ENCODE results near the gene TMEM143. TPM values are rescaled to one million over a fixed set of nuclear protein-coding genes. Genes with fewer than 3 reads are reported as not detected.

The TMEM143 gene
- total RNA-seq, 2 experiments from 2014 or later: 17.1 to 17.9 TPM

GRCh38 chr19:48367855-48368254 is 4.1 kb upstream of the TMEM143 start:
- peaks cover 10% of the 10 kb centered on the region for H3K4me1 Mint-ChIP-seq (ENCODE audit: low read depth)
- intact Hi-C loops (cut with micrococcal nuclease): no loop called here
- H3K36me3 Mint-ChIP-seq: peaks cover 4% of the 10 kb centered on the region
- no peak overlapping the region for H3K4me3 Mint-ChIP-seq
- no peaks in the 10 kb centered on the region for H3K9me3 Mint-ChIP-seq
- ChIA-PET POLR2A (interaction anchor here (0.5 kb wide), 1 partner anchor 101 kb away, joined by 3 read pairs; no protein-coding TSS in a partner anchor), CTCF (interaction anchor here (0.7 kb wide), 1 partner anchor 23 kb away, joined by 3 read pairs; the partner anchor contains the start of gene KDELR1)
- H3K27me3 Mint-ChIP-seq: no peaks in the 10 kb centered on the region
- DNase-seq: no peak
- peak overlapping the region; percentile 0 for H3K27ac Mint-ChIP-seq

GRCh38 chr19:48365602-48366001 is 1.9 kb upstream of the TMEM143 start:
- H3K4me3 Mint-ChIP-seq: no peak overlapping the region
- no peak for DNase-seq
- H3K36me3 Mint-ChIP-seq: peaks cover 4% of the 10 kb centered on the region
- ChIA-PET CTCF (interaction anchor here (0.6 to 1.2 kb wide), 2 partner anchors 26 to 1884 kb away, joined by 3 to 5 read pairs; partner anchors contain the start of gene KDELR1), POLR2A (no interaction called here)
- peaks cover 14% of the 10 kb centered on the region for H3K4me1 Mint-ChIP-seq (ENCODE audit: low read depth)
- intact Hi-C loops (cut with micrococcal nuclease): no loop called here
- no peaks in the 10 kb centered on the region for H3K27me3 Mint-ChIP-seq
- H3K9me3 Mint-ChIP-seq: no peaks in the 10 kb centered on the region
- H3K27ac Mint-ChIP-seq: no peak overlapping the region

GRCh38 chr19:48364598-48365348 is 1.0 kb upstream of the TMEM143 start:
- DNase-seq: no peak
- intact Hi-C loops (cut with micrococcal nuclease): loop anchor here (1.0 kb wide), 6 partner anchors 27 to 255 kb away; partner anchors contain the start of genes GRWD1, KDELR1, RPL18 and SPHK2
- CTCF ChIA-PET: interaction anchor here (0.8 to 2.7 kb wide), 8 partner anchors 14 to 220 kb away, joined by 3 to 29 read pairs (median 4); partner anchors contain the start of genes GRWD1 and KDELR1
- H3K27ac Mint-ChIP-seq: peak overlapping the region; percentile 94
- H3K36me3 Mint-ChIP-seq: peaks cover 4% of the 10 kb centered on the region
- no peaks in the 10 kb centered on the region for H3K27me3 Mint-ChIP-seq
- POLR2A ChIA-PET: interaction anchor here (0.7 to 1.9 kb wide), 7 partner anchors 12 to 254 kb away, joined by 3 to 15 read pairs (median 4); partner anchors contain the start of genes KDELR1, RPL18 and SPHK2
- no peaks in the 10 kb centered on the region for H3K9me3 Mint-ChIP-seq
- H3K4me3 Mint-ChIP-seq: peak overlapping the region; percentile 88
- H3K4me1 Mint-ChIP-seq (ENCODE audit: low read depth): peaks cover 14% of the 10 kb centered on the region

GRCh38 chr19:48363500-48363809 is 285 bp downstream of the TMEM143 start:
- Mint-ChIP-seq H3K4me1 (ENCODE audit: low read depth) (peaks cover 14% of the 10 kb centered on the region), H3K4me3 (peak overlapping the region; percentile 88), H3K27ac (peak overlapping the region; percentile 94), H3K27me3 (no peaks in the 10 kb centered on the region), H3K36me3 (peaks cover 4% of the 10 kb centered on the region), H3K9me3 (no peaks in the 10 kb centered on the region)
- CTCF ChIA-PET: interaction anchor here (1.0 to 2.7 kb wide), 11 partner anchors 10 to 282 kb away, joined by 3 to 29 read pairs (median 4); partner anchors contain the start of genes GRIN2D, GRWD1 and KDELR1
- intact Hi-C loops (cut with micrococcal nuclease): loop anchor here (1.0 kb wide), 2 partner anchors 52 to 193 kb away; partner anchors contain the start of genes LIG1 and ZSWIM9
- POLR2A ChIA-PET: interaction anchor here (0.6 to 1.9 kb wide), 10 partner anchors 11 to 256 kb away, joined by 3 to 15 read pairs (median 3); partner anchors contain the start of genes EMP3, KDELR1, RPL18 and SPHK2
- no peak for DNase-seq

- peaks cover 4% of the 10 kb centered on the region for H3K36me3 Mint-ChIP-seq
- no peaks in the 10 kb centered on the region for H3K27me3 Mint-ChIP-seq
- peak overlapping the region; percentile 88 for H3K4me3 Mint-ChIP-seq
- POLR2A ChIA-PET: interaction anchor here (0.6 to 1.4 kb wide), 5 partner anchors 11 to 259 kb away, joined by 3 to 5 read pairs (median 3); partner anchors contain the start of gene EMP3
- peak overlapping the region; percentile 94 for H3K27ac Mint-ChIP-seq
- CTCF ChIA-PET: interaction anchor here (0.6 to 2.7 kb wide), 9 partner anchors 12 to 283 kb away, joined by 3 to 29 read pairs (median 4); partner anchors contain the start of genes GRIN2D and KDELR1
- DNase-seq: peak; percentile 93
- intact Hi-C loops (cut with micrococcal nuclease): loop anchor here (1.0 kb wide), 2 partner anchors 52 to 193 kb away; partner anchors contain the start of genes LIG1 and ZSWIM9
- H3K9me3 Mint-ChIP-seq: no peaks in the 10 kb centered on the region
- H3K4me1 Mint-ChIP-seq (ENCODE audit: low read depth): peaks cover 14% of the 10 kb centered on the region
Measured at GRCh38 chr19:48362716-48363499, 832 bp downstream of the TMEM143 start.

GRCh38 chr19:48361912-48362311 is 1.8 kb downstream of the TMEM143 start:
- Mint-ChIP-seq H3K27me3 (no peaks in the 10 kb centered on the region), H3K27ac (no peak overlapping the region), H3K4me3 (no peak overlapping the region), H3K9me3 (no peaks in the 10 kb centered on the region), H3K36me3 (peaks cover 4% of the 10 kb centered on the region), H3K4me1 (ENCODE audit: low read depth) (peaks cover 14% of the 10 kb centered on the region)
- DNase-seq: no peak
- POLR2A ChIA-PET: no interaction called here
- CTCF ChIA-PET: interaction anchor here (1.1 to 2.7 kb wide), 3 partner anchors 28 to 222 kb away, joined by 4 to 29 read pairs (median 7); partner anchors contain the start of gene KDELR1
- intact Hi-C loops (cut with micrococcal nuclease): no loop called here

- H3K27ac Mint-ChIP-seq: no peak overlapping the region
- POLR2A ChIA-PET: no interaction called here
- CTCF ChIA-PET: no interaction called here
Measured at GRCh38 chr19:48359123-48359522, 4.6 kb downstream of the TMEM143 start.

GRCh38 chr19:48355365-48355954 is 8.3 kb downstream of the TMEM143 start:
- Mint-ChIP-seq H3K4me3 (no peak overlapping the region), H3K27ac (no peak overlapping the region), H3K9me3 (no peaks in the 10 kb centered on the region), H3K4me1 (ENCODE audit: low read depth) (peaks cover 4% of the 10 kb centered on the region), H3K36me3 (no peaks in the 10 kb centered on the region), H3K27me3 (no peaks in the 10 kb centered on the region)
- DNase-seq: no peak
- intact Hi-C loops (cut with micrococcal nuclease): no loop called here
- POLR2A ChIA-PET: no interaction called here
- CTCF ChIA-PET: interaction anchor here (0.6 to 1.7 kb wide), 3 partner anchors 8 to 36 kb away, joined by 3 to 6 read pairs (median 5); partner anchors contain the start of gene KDELR1

More at GRCh38 chr19:48359123-48359522, 4.6 kb downstream of the TMEM143 start:
- intact Hi-C loops (cut with micrococcal nuclease): no loop called here
- Mint-ChIP-seq H3K27me3 (no peaks in the 10 kb centered on the region), H3K4me3 (no peak overlapping the region), H3K36me3 (peaks cover 4% of the 10 kb centered on the region), H3K4me1 (ENCODE audit: low read depth) (peaks cover 5% of the 10 kb centered on the region), H3K9me3 (no peaks in the 10 kb centered on the region)
- no peak for DNase-seq

GRCh38 chr19:48354332-48354992 is 9.3 kb downstream of the TMEM143 start:
- no peak overlapping the region for H3K4me3 Mint-ChIP-seq
- H3K36me3 Mint-ChIP-seq: no peaks in the 10 kb centered on the region
- no peak for DNase-seq
- no peaks in the 10 kb centered on the region for H3K27me3 Mint-ChIP-seq
- peaks cover 4% of the 10 kb centered on the region for H3K4me1 Mint-ChIP-seq (ENCODE audit: low read depth)
- intact Hi-C loops (cut with micrococcal nuclease): no loop called here
- no peaks in the 10 kb centered on the region for H3K9me3 Mint-ChIP-seq
- ChIA-PET POLR2A (no interaction called here), CTCF (interaction anchor here (1.6 kb wide), 1 partner anchor 37 kb away, joined by 6 read pairs; the partner anchor contains the start of gene KDELR1)
- no peak overlapping the region for H3K27ac Mint-ChIP-seq

GRCh38 chr19:48353677-48354076 is 10.1 kb downstream of the TMEM143 start:
- DNase-seq: no peak
- ChIA-PET POLR2A (interaction anchor here (1.1 kb wide), 1 partner anchor 10 kb away, joined by 4 read pairs; the partner anchor contains the start of genes SYNGR4 and TMEM143), CTCF (interaction anchor here (0.6 to 1.9 kb wide), 6 partner anchors 10 to 1121 kb away, joined by 3 to 6 read pairs (median 4); partner anchors contain the start of genes KDELR1, SYNGR4 and TMEM143)
- Mint-ChIP-seq H3K9me3 (no peaks in the 10 kb centered on the region), H3K27ac (no peak overlapping the region), H3K4me3 (no peak overlapping the region), H3K36me3 (no peaks in the 10 kb centered on the region), H3K27me3 (no peaks in the 10 kb centered on the region), H3K4me1 (ENCODE audit: low read depth) (peaks cover 4% of the 10 kb centered on the region)
- intact Hi-C loops (cut with micrococcal nuclease): no loop called here

Measured in activated CD4-positive, alpha-beta memory T cell treated with anti-CD3 and anti-CD28 coated beads for 36 hours (primary cell).